ENCODE measurements around the gene CLSTN2. TPM values are rescaled to one million over a fixed set of nuclear protein-coding genes. Genes with fewer than 3 reads are reported as not detected.
A peak's percentile ranks its signal among the peaks of the same experiment; 100 is the strongest.

CLSTN2 gene
- total RNA-seq, 1 experiment from 2014 or later: 0.02 TPM

GRCh38 chr3:139897759-139898158 lies 37.2 kb upstream of the CLSTN2 start:
- ATAC-seq: no peak
- no peaks in the 10 kb centered on the region for H3K36me3 ChIP-seq (ENCODE audit: control insufficient read depth in 1 of 2, insufficient read depth in 2 of 2, low read length in 2 of 2)
- intact Hi-C loops (cut with micrococcal nuclease): no loop called here
- no peaks in the 10 kb centered on the region; the same call in 1 of the 2 replicates for H3K27me3 ChIP-seq (ENCODE audit: insufficient read depth, low read length)
- BruUV-seq (replicated peaks): no TSS peak
- RAD21 ChIA-PET (ENCODE audit: low non-redundant PET in 1 of 2, low total read pairs in 2 of 2, uncharacterized antibody in 2 of 2, unreplicated experiment in 2 of 2): no interaction called here
- H3K9me2 ChIP-seq (ENCODE audit: insufficient read depth): no peaks in the 10 kb centered on the region
- no peak overlapping the region for H3K9ac ChIP-seq (ENCODE audit: low read length)
- H3K9me3 ChIP-seq (ENCODE audit: control insufficient read depth in 1 of 2, insufficient read depth in 1 of 2, low read depth in 1 of 2, low read length in 2 of 2): no peaks in the 10 kb centered on the region
- no peaks in the 10 kb centered on the region for H3K4me1 ChIP-seq (ENCODE audit: control insufficient read depth in 1 of 2, insufficient read depth in 2 of 2, low read length in 2 of 2)
- no peaks in the 10 kb centered on the region for H3K79me2 ChIP-seq (ENCODE audit: insufficient read depth, low read length)
- no peak overlapping the region for H2AFZ ChIP-seq (ENCODE audit: low read depth, low read length, poor library complexity, severe bottlenecking)
- peak; percentile 68 for TF ChIP-seq CEBPB (IDR thresholded peaks at IDR 0.05; ENCODE audit: low read depth)
- no peak for TF ChIP-seq JUND (IDR thresholded peaks at IDR 0.05)
- TF ChIP-seq ZBTB33 (IDR thresholded peaks at IDR 0.05; ENCODE audit: extremely low read depth, insufficient replicate concordance, low read length): no peak
- CTCF ChIA-PET: no interaction called here
- DNase-seq (ENCODE audit: low read depth, low spot score): no peak
- H4K20me1 ChIP-seq (ENCODE audit: insufficient read depth): no peaks in the 10 kb centered on the region
- no peak overlapping the region for H3K4me3 ChIP-seq (replicated peaks in 1 of 2; ENCODE audit: low read depth in 1 of 2, low read length in 2 of 2)
- POLR2A ChIA-PET: no interaction called here
- H3K4me2 ChIP-seq (ENCODE audit: low read length): no peak overlapping the region
- H3K27ac ChIP-seq (ENCODE audit: low read depth, low read length): no peak overlapping the region

GRCh38 chr3:139906418-139906817 lies 28.6 kb upstream of the CLSTN2 start:
- H2AFZ ChIP-seq (ENCODE audit: low read depth, low read length, poor library complexity, severe bottlenecking): no peak overlapping the region
- intact Hi-C loops (cut with micrococcal nuclease): no loop called here
- no peaks in the 10 kb centered on the region for H3K27me3 ChIP-seq (ENCODE audit: insufficient read depth, low read length)
- POLR2A ChIA-PET: no interaction called here
- H3K9ac ChIP-seq (ENCODE audit: low read length): no peak overlapping the region
- H3K9me3 ChIP-seq (ENCODE audit: control insufficient read depth in 1 of 2, insufficient read depth in 1 of 2, low read depth in 1 of 2, low read length in 2 of 2): no peaks in the 10 kb centered on the region
- DNase-seq (ENCODE audit: low read depth, low spot score) (peak; percentile 40), ATAC-seq (peak; percentile 82)
- H3K4me1 ChIP-seq (ENCODE audit: control insufficient read depth in 1 of 2, insufficient read depth in 2 of 2, low read length in 2 of 2): peaks cover 7 to 13% of the 10 kb centered on the region in 2 experiments
- RAD21 ChIA-PET (ENCODE audit: low non-redundant PET in 1 of 2, low total read pairs in 2 of 2, uncharacterized antibody in 2 of 2, unreplicated experiment in 2 of 2): no interaction called here
- no peaks in the 10 kb centered on the region for H3K9me2 ChIP-seq (ENCODE audit: insufficient read depth)
- no peaks in the 10 kb centered on the region for H4K20me1 ChIP-seq (ENCODE audit: insufficient read depth)
- H3K4me2 ChIP-seq (ENCODE audit: low read length): peak overlapping the region; percentile 51
- H3K4me3 ChIP-seq (replicated peaks in 1 of 2; ENCODE audit: low read depth in 1 of 2, low read length in 2 of 2): no peak overlapping the region
- no peak overlapping the region for H3K27ac ChIP-seq (ENCODE audit: low read depth, low read length)
- CTCF ChIA-PET: interaction anchor here (1.2 kb wide), 1 partner anchor 31 kb away, joined by 4 read pairs; no protein-coding TSS in a partner anchor
- no TSS peak for BruUV-seq (replicated peaks)
- H3K36me3 ChIP-seq (ENCODE audit: control insufficient read depth in 1 of 2, insufficient read depth in 2 of 2, low read length in 2 of 2): no peaks in the 10 kb centered on the region
- H3K79me2 ChIP-seq (ENCODE audit: insufficient read depth, low read length): no peaks in the 10 kb centered on the region
- TF ChIP-seq YY1 (IDR thresholded peaks at IDR 0.05; ENCODE audit: extremely low read depth, insufficient replicate concordance, low read depth, low read length) (no peak), CTCF (IDR thresholded peaks at IDR 0.05 in 2 of 3, conservative IDR thresholded peaks at IDR 0.05 in 1 of 3; ENCODE audit: borderline replicate concordance in 1 of 3, insufficient read depth in 1 of 3, low read depth in 2 of 3, low read length in 2 of 3) (no peak), CBX3 (IDR thresholded peaks at IDR 0.05; ENCODE audit: low read depth) (no peak), FOSL1 (IDR thresholded peaks at IDR 0.05; ENCODE audit: low read depth) (peak; percentile 90), EGR1 (IDR thresholded peaks at IDR 0.05; ENCODE audit: low read depth) (no peak), EZH2 (IDR thresholded peaks at IDR 0.05) (no peak), ZBTB33 (IDR thresholded peaks at IDR 0.05; ENCODE audit: extremely low read depth, insufficient replicate concordance, low read length) (no peak)
- TF ChIP-seq, protein P1, sequence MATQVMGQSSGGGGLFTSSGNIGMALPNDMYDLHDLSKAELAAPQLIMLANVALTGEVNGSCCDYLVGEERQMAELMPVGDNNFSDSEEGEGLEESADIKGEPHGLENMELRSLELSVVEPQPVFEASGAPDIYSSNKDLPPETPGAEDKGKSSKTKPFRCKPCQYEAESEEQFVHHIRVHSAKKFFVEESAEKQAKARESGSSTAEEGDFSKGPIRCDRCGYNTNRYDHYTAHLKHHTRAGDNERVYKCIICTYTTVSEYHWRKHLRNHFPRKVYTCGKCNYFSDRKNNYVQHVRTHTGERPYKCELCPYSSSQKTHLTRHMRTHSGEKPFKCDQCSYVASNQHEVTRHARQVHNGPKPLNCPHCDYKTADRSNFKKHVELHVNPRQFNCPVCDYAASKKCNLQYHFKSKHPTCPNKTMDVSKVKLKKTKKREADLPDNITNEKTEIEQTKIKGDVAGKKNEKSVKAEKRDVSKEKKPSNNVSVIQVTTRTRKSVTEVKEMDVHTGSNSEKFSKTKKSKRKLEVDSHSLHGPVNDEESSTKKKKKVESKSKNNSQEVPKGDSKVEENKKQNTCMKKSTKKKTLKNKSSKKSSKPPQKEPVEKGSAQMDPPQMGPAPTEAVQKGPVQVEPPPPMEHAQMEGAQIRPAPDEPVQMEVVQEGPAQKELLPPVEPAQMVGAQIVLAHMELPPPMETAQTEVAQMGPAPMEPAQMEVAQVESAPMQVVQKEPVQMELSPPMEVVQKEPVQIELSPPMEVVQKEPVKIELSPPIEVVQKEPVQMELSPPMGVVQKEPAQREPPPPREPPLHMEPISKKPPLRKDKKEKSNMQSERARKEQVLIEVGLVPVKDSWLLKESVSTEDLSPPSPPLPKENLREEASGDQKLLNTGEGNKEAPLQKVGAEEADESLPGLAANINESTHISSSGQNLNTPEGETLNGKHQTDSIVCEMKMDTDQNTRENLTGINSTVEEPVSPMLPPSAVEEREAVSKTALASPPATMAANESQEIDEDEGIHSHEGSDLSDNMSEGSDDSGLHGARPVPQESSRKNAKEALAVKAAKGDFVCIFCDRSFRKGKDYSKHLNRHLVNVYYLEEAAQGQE (IDR thresholded peaks at IDR 0.05; ENCODE audit: low read depth): no peak

All from HCT116 (cell line).